Measurements from ENCODE around the gene SETBP1.

The SETBP1 gene

GRCh38 chr18:44635546-44635945 is 45.1 kb upstream of the SETBP1 start (continued):
- TF ChIP-seq ZNF785 (tag by site-specific recombination; IDR thresholded peaks at IDR 0.05) (no peak), ZNF214 (tag by site-specific recombination; IDR thresholded peaks at IDR 0.05; ENCODE audit: borderline replicate concordance) (no peak), KLF7 (tag by site-specific recombination; IDR thresholded peaks at IDR 0.05; ENCODE audit: borderline replicate concordance) (no peak), ZNF292 (tag by site-specific recombination; IDR thresholded peaks at IDR 0.05; ENCODE audit: borderline replicate concordance, low read depth) (no peak)

- Histone ChIP-seq H3K36me3 (ENCODE audit: control insufficient read depth in 2 of 2, insufficient read depth in 1 of 2, low read length in 2 of 2) (no peaks in the 10 kb centered on the region), H3K27ac (ENCODE audit: extremely low read depth, low read depth, low read length) (no peak overlapping the region), H3K9me3 (ENCODE audit: control insufficient read depth, insufficient read depth, low read depth, low read length) (no peaks in the 10 kb centered on the region), H3K4me1 (ENCODE audit: control insufficient read depth, insufficient read depth, low read length) (no peaks in the 10 kb centered on the region), H3K4me3 (ENCODE audit: low read depth, low read length) (no peak overlapping the region)
- POLR2A ChIA-PET, result no interaction called here
- TF ChIP-seq ZNF596 (tag by site-specific recombination; IDR thresholded peaks at IDR 0.05) (no peak), KLF10 (tag by site-specific recombination; IDR thresholded peaks at IDR 0.05) (no peak), ZNF513 (tag by site-specific recombination; IDR thresholded peaks at IDR 0.05) (no peak)
- CTCF ChIA-PET, result no interaction called here
Observed at GRCh38 chr18:44636241-44636640, 44.4 kb upstream of the SETBP1 start.

- TF ChIP-seq ZNF449 (tag by site-specific recombination; IDR thresholded peaks at IDR 0.05) (no peak), KLF10 (tag by site-specific recombination; IDR thresholded peaks at IDR 0.05) (no peak), ZNF341 (tag by site-specific recombination; IDR thresholded peaks at IDR 0.05; ENCODE audit: low read depth) (no peak), ZSCAN23 (tag by site-specific recombination; IDR thresholded peaks at IDR 0.05) (no peak), ZBTB26 (tag by site-specific recombination; optimal IDR thresholded peaks at IDR 0.05) (no peak)
- no peak overlapping the region for H3K4me3 ChIP-seq (ENCODE audit: low read depth, low read length)
- no peaks in the 10 kb centered on the region for H3K9me3 ChIP-seq (ENCODE audit: control insufficient read depth, insufficient read depth, low read depth, low read length)
- ChIA-PET POLR2A (no interaction called here), CTCF (interaction anchor here (0.7 kb wide), 1 partner anchor 1292 kb away, joined by 3 read pairs; no protein-coding TSS in a partner anchor)
- H3K4me1 ChIP-seq (ENCODE audit: control insufficient read depth, insufficient read depth, low read length), result no peaks in the 10 kb centered on the region
- H3K36me3 ChIP-seq (ENCODE audit: control insufficient read depth in 2 of 2, insufficient read depth in 1 of 2, low read length in 2 of 2), result no peaks in the 10 kb centered on the region
- H3K27ac ChIP-seq (ENCODE audit: extremely low read depth, low read depth, low read length), result no peak overlapping the region
Observed at GRCh38 chr18:44637210-44638033, 43.3 kb upstream of the SETBP1 start.

- ChIA-PET POLR2A (no interaction called here), CTCF (interaction anchor here (0.7 kb wide), 2 partner anchors 93 to 1291 kb away, joined by 3 read pairs; no protein-coding TSS in a partner anchor)
- H3K36me3 ChIP-seq (ENCODE audit: control insufficient read depth in 2 of 2, insufficient read depth in 1 of 2, low read length in 2 of 2), result no peaks in the 10 kb centered on the region
- no peaks in the 10 kb centered on the region for H3K9me3 ChIP-seq (ENCODE audit: control insufficient read depth, insufficient read depth, low read depth, low read length)
- H3K27ac ChIP-seq (ENCODE audit: extremely low read depth, low read depth, low read length), result no peak overlapping the region
- H3K4me3 ChIP-seq (ENCODE audit: low read depth, low read length), result no peak overlapping the region
- TF ChIP-seq ZFHX2 (tag by site-specific recombination; conservative IDR thresholded peaks at IDR 0.05) (no peak), ZNF324 (tag by site-specific recombination; IDR thresholded peaks at IDR 0.05) (no peak), ZNF610 (tag by site-specific recombination; IDR thresholded peaks at IDR 0.05; ENCODE audit: borderline replicate concordance) (no peak), ZNF2 (tag by site-specific recombination; IDR thresholded peaks at IDR 0.05) (no peak), ZNF114 (tag by site-specific recombination; IDR thresholded peaks at IDR 0.05) (no peak), ZNF510 (tag by site-specific recombination; IDR thresholded peaks at IDR 0.05; ENCODE audit: insufficient replicate concordance) (no peak), ZNF449 (tag by site-specific recombination; IDR thresholded peaks at IDR 0.05) (no peak)
- H3K4me1 ChIP-seq (ENCODE audit: control insufficient read depth, insufficient read depth, low read length), result no peaks in the 10 kb centered on the region
Observed at GRCh38 chr18:44638034-44638540, 42.6 kb upstream of the SETBP1 start.
